ENCODE data around the gene LONRF2. TPM values are rescaled to one million over a fixed set of nuclear protein-coding genes. Genes with fewer than 3 reads are reported as not detected.

Gene LONRF2
- polyA plus RNA-seq, 1 donor (not counting 4 experiments of a cell fraction or from before 2014, with no cell fraction given), result not detected

DNA sequence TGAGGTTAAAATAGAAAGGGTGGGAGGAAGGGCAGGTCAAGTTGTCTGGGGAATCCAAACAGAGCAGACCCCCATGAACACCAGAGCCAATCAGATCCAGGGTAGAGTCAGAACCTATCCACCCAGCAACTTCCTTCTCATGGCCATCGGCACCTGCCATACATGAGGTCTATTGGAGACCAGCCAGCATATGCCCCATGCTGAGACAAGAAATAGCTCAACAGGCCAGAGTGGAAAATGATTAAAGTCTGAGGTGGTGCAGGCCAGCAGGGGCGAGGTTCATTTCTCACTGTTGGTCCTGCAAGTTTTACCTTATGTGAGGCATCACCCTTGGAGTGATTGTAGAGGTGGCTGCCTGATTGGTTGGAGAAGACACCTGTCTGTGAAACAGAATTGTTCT is 89.2 kb downstream of the LONRF2 start:
- H3K79me2 ChIP-seq (ENCODE audit: control insufficient read depth, insufficient read depth, low read length), result no peaks in the 10 kb centered on the region

GRCh38 chr2:100230754-100231153 is 91.5 kb downstream of the LONRF2 start:
- H3K9me1 ChIP-seq (ENCODE audit: control insufficient read depth, extremely low read depth, insufficient read depth, low read length), result no peaks in the 10 kb centered on the region
- no peak for TF ChIP-seq EZH2 (IDR thresholded peaks at IDR 0.05; ENCODE audit: low read length)
- TF ChIP-seq, protein P1, sequence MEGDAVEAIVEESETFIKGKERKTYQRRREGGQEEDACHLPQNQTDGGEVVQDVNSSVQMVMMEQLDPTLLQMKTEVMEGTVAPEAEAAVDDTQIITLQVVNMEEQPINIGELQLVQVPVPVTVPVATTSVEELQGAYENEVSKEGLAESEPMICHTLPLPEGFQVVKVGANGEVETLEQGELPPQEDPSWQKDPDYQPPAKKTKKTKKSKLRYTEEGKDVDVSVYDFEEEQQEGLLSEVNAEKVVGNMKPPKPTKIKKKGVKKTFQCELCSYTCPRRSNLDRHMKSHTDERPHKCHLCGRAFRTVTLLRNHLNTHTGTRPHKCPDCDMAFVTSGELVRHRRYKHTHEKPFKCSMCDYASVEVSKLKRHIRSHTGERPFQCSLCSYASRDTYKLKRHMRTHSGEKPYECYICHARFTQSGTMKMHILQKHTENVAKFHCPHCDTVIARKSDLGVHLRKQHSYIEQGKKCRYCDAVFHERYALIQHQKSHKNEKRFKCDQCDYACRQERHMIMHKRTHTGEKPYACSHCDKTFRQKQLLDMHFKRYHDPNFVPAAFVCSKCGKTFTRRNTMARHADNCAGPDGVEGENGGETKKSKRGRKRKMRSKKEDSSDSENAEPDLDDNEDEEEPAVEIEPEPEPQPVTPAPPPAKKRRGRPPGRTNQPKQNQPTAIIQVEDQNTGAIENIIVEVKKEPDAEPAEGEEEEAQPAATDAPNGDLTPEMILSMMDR (optimal IDR thresholded peaks at IDR 0.05 in 1 of 3, IDR thresholded peaks at IDR 0.05 in 1 of 3, conservative IDR thresholded peaks at IDR 0.05 in 1 of 3; ENCODE audit: extremely low read depth in 1 of 3, insufficient read depth in 2 of 3, low read length in 3 of 3), result no peak
- dilution Hi-C loops (cut with MboI; ENCODE audit: extremely low pct_ligation_motif_present, low sequenced_read_pairs), result no loop called here

More for the DNA sequence above, 89.2 kb downstream of the LONRF2 start:
- dilution Hi-C loops (cut with MboI; ENCODE audit: extremely low pct_ligation_motif_present, low sequenced_read_pairs), result no loop called here
- FAIRE-seq (no peak), DNase-seq (ENCODE audit: low read depth, low spot score) (no peak)
- Histone ChIP-seq H2AFZ (ENCODE audit: control insufficient read depth, low read length) (no peak overlapping the region), H4K20me1 (ENCODE audit: control insufficient read depth, extremely low read depth, insufficient read depth, low read length) (no peaks in the 10 kb centered on the region), H3K4me1 (ENCODE audit: control insufficient read depth, extremely low read depth, insufficient read depth, low read length) (no peaks in the 10 kb centered on the region), H3K4me3 (ENCODE audit: control insufficient read depth in 2 of 3, extremely low read depth in 1 of 3, insufficient read depth in 2 of 3, low read depth in 1 of 3, low read length in 3 of 3) (no peak overlapping the region), H3K9me3 (ENCODE audit: control insufficient read depth, low read depth, low read length) (no peaks in the 10 kb centered on the region), H3K36me3 (ENCODE audit: control insufficient read depth in 2 of 2, extremely low read depth in 1 of 2, insufficient read depth in 2 of 2, low read length in 2 of 2) (no peaks in the 10 kb centered on the region), H3K9ac (ENCODE audit: control insufficient read depth, extremely low read depth, insufficient read depth, low read length) (no peak overlapping the region), H3K4me2 (ENCODE audit: control insufficient read depth, extremely low read depth, insufficient read depth, low read depth, low read length) (no peak overlapping the region), H3K27me3 (ENCODE audit: control insufficient read depth, extremely low read depth, insufficient read depth, low read length) (no peaks in the 10 kb centered on the region), H3K27ac (ENCODE audit: control insufficient read depth, insufficient read depth, low read length) (no peak overlapping the region), H3K9me1 (ENCODE audit: control insufficient read depth, extremely low read depth, insufficient read depth, low read length) (no peaks in the 10 kb centered on the region)
- TF ChIP-seq, protein P1 (optimal IDR thresholded peaks at IDR 0.05 in 1 of 3, IDR thresholded peaks at IDR 0.05 in 1 of 3, conservative IDR thresholded peaks at IDR 0.05 in 1 of 3; ENCODE audit: extremely low read depth in 1 of 3, insufficient read depth in 2 of 3, low read length in 3 of 3), result no peak
- no peak for TF ChIP-seq EZH2 (IDR thresholded peaks at IDR 0.05; ENCODE audit: low read length)

More at GRCh38 chr2:100230754-100231153, 91.5 kb downstream of the LONRF2 start:
- H3K27ac ChIP-seq (ENCODE audit: control insufficient read depth, insufficient read depth, low read length), result no peak overlapping the region
- H3K4me3 ChIP-seq (ENCODE audit: control insufficient read depth in 2 of 3, extremely low read depth in 1 of 3, insufficient read depth in 2 of 3, low read depth in 1 of 3, low read length in 3 of 3), result no peak overlapping the region
- no peak for DNase-seq (ENCODE audit: low read depth, low spot score)
- FAIRE-seq, result no peak
- no peaks in the 10 kb centered on the region for H3K9me3 ChIP-seq (ENCODE audit: control insufficient read depth, low read depth, low read length)
- H3K4me1 ChIP-seq (ENCODE audit: control insufficient read depth, extremely low read depth, insufficient read depth, low read length), result no peaks in the 10 kb centered on the region
- H3K9ac ChIP-seq (ENCODE audit: control insufficient read depth, extremely low read depth, insufficient read depth, low read length), result no peak overlapping the region
- H3K4me2 ChIP-seq (ENCODE audit: control insufficient read depth, extremely low read depth, insufficient read depth, low read depth, low read length), result no peak overlapping the region
- H3K79me2 ChIP-seq (ENCODE audit: control insufficient read depth, insufficient read depth, low read length), result no peaks in the 10 kb centered on the region
- H3K36me3 ChIP-seq (ENCODE audit: control insufficient read depth in 2 of 2, extremely low read depth in 1 of 2, insufficient read depth in 2 of 2, low read length in 2 of 2), result no peaks in the 10 kb centered on the region
- H3K27me3 ChIP-seq (ENCODE audit: control insufficient read depth, extremely low read depth, insufficient read depth, low read length), result no peaks in the 10 kb centered on the region
- H4K20me1 ChIP-seq (ENCODE audit: control insufficient read depth, extremely low read depth, insufficient read depth, low read length), result no peaks in the 10 kb centered on the region
- no peak overlapping the region for H2AFZ ChIP-seq (ENCODE audit: control insufficient read depth, low read length)

Measured in keratinocyte (primary cell).